Measurements from ENCODE around the gene OSBPL6.

The OSBPL6 gene

DNA sequence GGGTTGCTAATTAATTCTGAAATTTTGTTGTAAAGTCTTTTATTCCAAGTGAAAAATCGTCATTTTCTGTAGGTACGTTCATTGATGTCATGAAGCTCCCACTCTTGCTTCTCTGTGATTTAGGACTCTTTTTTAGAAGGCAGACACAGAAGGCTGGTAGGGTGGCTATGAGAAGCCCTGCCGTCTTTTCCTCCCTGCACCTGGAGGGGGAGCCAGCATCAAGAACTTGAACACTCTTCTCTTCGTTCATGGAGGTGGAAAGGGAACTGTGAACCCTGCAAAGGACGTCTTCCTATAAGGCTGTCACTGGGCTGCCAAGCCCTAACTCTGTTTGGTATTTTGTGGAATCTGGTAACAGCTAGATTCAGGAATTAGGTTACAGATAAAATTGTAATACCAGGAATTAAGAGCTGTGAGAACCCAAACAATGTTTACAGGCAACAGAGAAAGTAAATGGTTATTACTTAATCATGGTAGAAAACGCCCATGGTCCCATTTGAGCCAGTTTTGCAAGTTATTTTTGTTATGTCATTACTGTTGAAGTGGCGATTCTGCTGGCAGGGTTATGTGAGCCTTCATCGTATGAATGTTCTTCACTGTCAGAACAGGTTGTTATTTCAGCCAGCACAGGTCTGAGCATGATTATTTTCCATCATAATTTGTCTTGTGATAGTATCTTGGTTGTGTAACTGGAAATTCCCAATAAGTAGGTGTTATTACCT lies 112.2 kb downstream of the OSBPL6 start:
- peak; percentile 71 for DNase-seq (ENCODE audit: low read depth)
- no peak overlapping the region for H3K4me3 ChIP-seq (ENCODE audit: low read depth, low read length)
- TF ChIP-seq MAX (IDR thresholded peaks at IDR 0.05; ENCODE audit: low read depth, low read length) (no peak), MYC (IDR thresholded peaks at IDR 0.05; ENCODE audit: low read depth, low read length) (no peak), POLR2A (IDR thresholded peaks at IDR 0.05; ENCODE audit: extremely low read depth, insufficient read length) (no peak), CTCF (IDR thresholded peaks at IDR 0.05; ENCODE audit: low read depth, low read length) (peak; percentile 79)

- H3K4me3 ChIP-seq (ENCODE audit: low read depth, low read length), result no peak overlapping the region
- TF ChIP-seq MAX (IDR thresholded peaks at IDR 0.05; ENCODE audit: low read depth, low read length) (no peak), POLR2A (IDR thresholded peaks at IDR 0.05; ENCODE audit: extremely low read depth, insufficient read length) (no peak), MYC (IDR thresholded peaks at IDR 0.05; ENCODE audit: low read depth, low read length) (no peak), CTCF (IDR thresholded peaks at IDR 0.05; ENCODE audit: low read depth, low read length) (no peak)
- no peak for DNase-seq (ENCODE audit: low read depth)
Observed at GRCh38 chr2:178307650-178308049, 113.3 kb downstream of the OSBPL6 start.

- H3K4me3 ChIP-seq (ENCODE audit: low read depth, low read length), result no peak overlapping the region
- no peak for DNase-seq (ENCODE audit: low read depth)
Observed at GRCh38 chr2:178309541-178309940, 115.2 kb downstream of the OSBPL6 start.

DNA sequence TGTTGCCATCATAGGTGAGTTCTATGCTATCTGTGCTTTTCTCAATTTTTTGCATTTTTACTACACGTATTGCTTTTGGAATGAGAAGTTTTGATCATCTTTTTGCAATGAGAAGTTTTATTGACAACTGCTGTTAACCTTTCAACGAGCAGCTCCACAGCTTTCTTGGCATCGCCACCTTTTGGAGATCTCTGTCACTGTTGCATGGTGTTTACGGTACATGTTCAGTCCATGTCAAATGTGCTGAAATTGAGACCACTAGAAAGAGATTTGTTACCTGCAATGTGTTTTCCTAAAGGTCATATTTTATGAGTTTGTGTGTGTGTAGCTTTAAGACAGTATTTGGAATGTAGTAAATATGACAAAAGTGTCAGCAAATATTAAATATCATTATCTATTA lies 120.8 kb downstream of the OSBPL6 start:
- no peak for DNase-seq (ENCODE audit: low read depth)
- TF ChIP-seq CTCF (IDR thresholded peaks at IDR 0.05; ENCODE audit: low read depth, low read length) (no peak), POLR2A (IDR thresholded peaks at IDR 0.05; ENCODE audit: extremely low read depth, insufficient read length) (no peak), MYC (IDR thresholded peaks at IDR 0.05; ENCODE audit: low read depth, low read length) (no peak), MAX (IDR thresholded peaks at IDR 0.05; ENCODE audit: low read depth, low read length) (no peak)
- H3K4me3 ChIP-seq (ENCODE audit: low read depth, low read length), result no peak overlapping the region

More at GRCh38 chr2:178309541-178309940, 115.2 kb downstream of the OSBPL6 start:
- TF ChIP-seq POLR2A (IDR thresholded peaks at IDR 0.05; ENCODE audit: extremely low read depth, insufficient read length) (no peak), MAX (IDR thresholded peaks at IDR 0.05; ENCODE audit: low read depth, low read length) (no peak), CTCF (IDR thresholded peaks at IDR 0.05; ENCODE audit: low read depth, low read length) (no peak), MYC (IDR thresholded peaks at IDR 0.05; ENCODE audit: low read depth, low read length) (no peak)

- no peak for TF ChIP-seq MAX (IDR thresholded peaks at IDR 0.05; ENCODE audit: low read depth, low read length)
- no peak for TF ChIP-seq POLR2A (IDR thresholded peaks at IDR 0.05; ENCODE audit: extremely low read depth, insufficient read length)
- no peak for TF ChIP-seq MYC (IDR thresholded peaks at IDR 0.05; ENCODE audit: low read depth, low read length)
- no peak for TF ChIP-seq CTCF (IDR thresholded peaks at IDR 0.05; ENCODE audit: low read depth, low read length)
- no peak overlapping the region for H3K4me3 ChIP-seq (ENCODE audit: low read depth, low read length)
- DNase-seq (ENCODE audit: low read depth), result no peak
Observed at GRCh38 chr2:178315488-178315948, 121.2 kb downstream of the OSBPL6 start.

Measured in NB4 (cell line).